HG03159 (cell line): ENCODE results near the gene MYOZ3.

Source experiments
- ATAC-seq: cut with Tn5 transposase; IDR thresholded peaks from one replicate; pipeline ENCODE4 v1.9.1; 2021; ENCODE audit warnings: mild to moderate bottlenecking, moderate library complexity; ENCODE audit not compliant: unreplicated experiment

MYOZ3 gene

DNA sequence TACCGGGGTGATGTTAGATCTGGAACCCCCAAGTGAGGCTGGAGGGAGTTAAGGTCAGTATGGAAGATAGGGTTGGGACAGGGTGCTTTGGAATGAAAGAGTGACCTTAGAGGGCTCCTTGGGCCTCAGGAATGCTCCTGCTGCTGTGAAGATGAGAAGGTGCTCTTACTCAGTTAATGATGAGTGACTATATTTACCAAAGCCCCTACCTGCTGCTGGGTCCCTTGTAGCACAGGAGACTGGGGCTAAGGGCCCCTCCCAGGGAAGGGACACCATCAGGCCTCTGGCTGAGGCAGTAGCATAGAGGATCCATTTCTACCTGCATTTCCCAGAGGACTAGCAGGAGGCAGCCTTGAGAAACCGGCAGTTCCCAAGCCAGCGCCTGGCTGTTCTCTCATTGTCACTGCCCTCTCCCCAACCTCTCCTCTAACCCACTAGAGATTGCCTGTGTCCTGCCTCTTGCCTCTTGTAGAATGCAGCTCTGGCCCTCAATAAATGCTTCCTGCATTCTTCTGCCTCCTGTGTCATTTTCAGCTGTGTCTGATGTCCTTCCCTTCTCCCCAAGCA, 2.3 kb upstream of the MYOZ3 start:
- ATAC-seq = no peak

DNA sequence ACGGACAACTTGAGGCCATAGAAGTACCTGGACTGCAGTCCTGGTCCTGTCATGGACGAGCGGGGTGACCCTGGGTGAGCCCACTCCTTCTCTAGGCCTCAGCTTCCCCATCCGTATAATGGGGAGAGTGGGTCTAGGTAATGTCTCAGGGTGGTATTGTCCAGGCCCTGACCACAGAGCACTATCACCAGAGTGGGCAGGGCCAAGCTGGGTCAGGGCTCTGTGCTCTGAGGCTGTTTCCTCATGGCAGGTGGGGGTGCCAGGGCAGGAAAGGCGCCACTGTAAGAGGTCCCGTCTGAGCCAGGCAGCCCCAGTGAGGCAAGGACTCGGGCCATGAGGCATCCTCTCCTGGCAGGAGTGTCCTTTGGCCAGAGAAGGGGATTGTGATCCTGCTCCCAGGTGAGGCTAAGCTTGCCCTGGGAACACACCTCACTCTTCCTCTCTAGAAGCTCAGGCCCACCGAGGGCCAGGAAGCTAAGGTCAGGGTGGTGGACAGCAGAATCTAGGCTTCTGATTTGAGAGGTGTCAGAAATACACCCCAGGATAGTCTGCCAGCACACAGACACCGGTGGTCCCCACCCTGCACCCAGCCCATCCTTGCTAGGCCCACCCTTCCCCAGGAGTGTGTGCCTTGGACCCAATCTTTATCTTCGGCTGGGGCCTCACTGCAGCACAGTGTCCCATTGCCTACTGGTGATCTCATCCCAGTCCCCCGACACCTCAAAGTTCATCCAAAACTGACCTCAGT, 1.5 kb upstream of the MYOZ3 start:
- no peak for ATAC-seq

DNA sequence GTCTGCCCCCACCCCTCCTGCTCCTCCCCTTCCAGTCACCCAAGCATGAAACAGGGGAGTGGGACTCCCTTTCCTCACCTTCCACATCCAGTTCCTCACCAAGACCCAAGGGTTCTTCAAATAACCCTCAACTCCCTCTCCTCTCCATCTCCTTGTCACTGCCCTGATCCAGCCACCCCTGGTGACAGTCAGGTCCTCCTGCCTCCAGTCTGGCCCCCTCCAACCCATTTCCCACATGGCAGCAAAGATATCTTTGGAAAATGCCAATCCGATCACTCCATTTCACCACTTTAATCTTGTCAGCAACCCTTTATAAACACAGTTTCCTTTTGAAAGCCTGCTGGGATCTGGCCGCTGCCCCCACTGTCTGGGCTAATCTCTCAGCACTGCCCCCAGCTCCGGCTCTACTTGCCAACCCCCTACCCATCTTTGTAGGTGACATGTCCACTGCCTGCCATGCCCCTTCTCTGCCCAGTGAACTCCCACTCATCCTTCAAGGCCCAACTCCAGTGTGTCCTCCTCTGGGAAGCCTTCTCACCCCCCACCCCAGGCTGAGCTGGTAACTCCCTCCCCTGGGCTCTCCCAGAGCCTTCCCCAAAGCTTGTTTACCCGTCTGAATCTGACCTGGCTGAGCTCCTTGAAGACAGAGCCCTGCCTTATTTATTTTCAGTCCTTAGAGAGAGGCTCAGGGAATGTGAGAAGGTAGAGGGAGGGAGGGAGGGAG, 781 bp upstream of the MYOZ3 start:
- ATAC-seq = no peak

GRCh38 chr5:150661821-150662596, 958 bp downstream of the MYOZ3 start:
- ATAC-seq = no peak

DNA sequence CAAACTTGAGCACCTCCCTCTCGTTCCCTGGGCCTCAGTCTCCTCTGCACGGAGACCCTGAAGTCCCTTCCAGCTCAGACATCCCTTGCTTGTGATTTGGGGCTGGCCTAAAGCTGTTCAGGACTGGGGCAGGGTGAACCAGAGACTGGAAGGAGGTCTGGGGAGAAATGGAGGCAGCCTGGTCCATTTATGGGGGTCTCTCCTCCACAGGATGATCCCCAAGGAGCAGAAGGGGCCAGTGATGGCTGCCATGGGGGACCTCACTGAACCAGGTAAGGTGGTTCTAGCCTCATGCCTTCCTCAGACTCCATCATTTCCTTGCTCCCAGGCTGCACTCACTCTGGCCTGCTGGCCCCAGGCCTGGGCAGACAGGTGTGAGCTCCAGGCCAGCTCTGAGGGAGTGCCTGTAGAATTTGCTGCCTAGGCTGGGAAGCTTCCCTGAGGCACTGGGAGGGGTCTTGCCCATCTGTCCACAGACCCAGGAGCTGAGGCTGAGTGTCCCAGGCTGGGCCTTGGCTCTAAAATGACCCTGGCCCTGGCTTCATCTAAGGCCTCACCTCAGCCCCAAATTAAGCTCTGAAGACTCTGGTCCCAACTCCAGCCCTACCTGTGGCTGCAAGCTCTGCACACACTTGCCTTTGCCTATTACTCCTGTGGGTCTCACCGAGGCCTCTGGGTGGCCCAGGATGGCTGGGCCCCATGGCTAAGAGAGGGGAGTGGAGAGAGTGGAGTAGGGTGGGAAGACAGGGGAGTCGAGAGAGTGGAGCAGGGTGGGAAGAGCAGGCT, 1.9 kb downstream of the MYOZ3 start:
- no peak for ATAC-seq

DNA sequence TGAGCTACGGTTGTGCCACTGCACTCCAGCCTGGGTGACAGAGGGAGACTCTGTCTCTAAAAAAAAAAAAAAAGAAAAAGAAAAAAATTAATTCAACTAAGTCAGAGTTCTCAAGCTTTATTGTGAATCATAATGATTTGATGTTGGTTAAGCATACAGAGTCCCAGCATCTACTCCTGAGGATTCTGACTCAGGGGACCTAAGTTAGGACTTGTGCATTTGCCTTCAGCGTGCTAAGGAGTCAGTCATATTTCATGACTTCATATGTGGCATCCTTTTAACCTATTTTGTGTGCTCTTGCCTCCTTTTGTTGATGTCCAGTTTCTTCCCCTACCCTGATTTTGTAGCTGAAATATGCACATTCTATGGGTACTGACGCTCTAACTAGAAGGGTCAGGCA, 2.9 kb downstream of the MYOZ3 start:
- ATAC-seq = no peak

GRCh38 chr5:150665044-150665443, 4.0 kb downstream of the MYOZ3 start:
- ATAC-seq = no peak

DNA sequence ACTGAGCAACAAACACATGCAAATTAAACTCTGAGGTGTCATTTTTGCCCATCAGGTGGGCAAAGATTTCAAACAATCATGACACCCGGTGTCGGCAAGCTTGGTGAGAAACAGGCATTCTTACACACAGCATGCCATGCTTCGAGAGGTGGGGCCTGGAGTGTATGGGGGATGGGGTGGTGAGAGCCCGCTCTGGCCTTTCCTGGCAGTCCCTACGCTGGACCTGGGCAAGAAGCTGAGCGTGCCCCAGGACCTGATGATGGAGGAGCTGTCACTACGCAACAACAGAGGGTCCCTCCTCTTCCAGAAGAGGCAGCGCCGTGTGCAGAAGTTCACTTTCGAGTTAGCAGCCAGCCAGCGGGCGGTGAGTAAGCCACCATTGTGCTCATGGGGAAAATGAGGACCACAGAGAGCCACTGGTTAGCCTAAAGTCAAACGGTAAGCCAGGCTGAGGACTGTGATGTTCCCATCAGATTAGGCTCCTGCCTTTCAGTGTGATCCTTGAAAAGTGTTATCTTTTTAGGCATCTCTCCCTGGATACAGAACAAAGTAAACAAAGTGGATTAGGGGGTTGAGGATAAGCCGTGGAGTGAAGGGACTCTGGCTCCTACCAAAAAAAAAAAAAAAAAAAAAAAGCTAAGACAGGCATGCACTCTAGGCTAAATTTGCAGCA, 9.4 kb downstream of the MYOZ3 start:
- no peak for ATAC-seq

GRCh38 chr5:150670948-150671310, 9.9 kb downstream of the MYOZ3 start:
- no peak for ATAC-seq

GRCh38 chr5:150671509-150672236, 10.6 kb downstream of the MYOZ3 start:
- peak; percentile 26 for ATAC-seq

GRCh38 chr5:150672237-150672883, 11.3 kb downstream of the MYOZ3 start:
- peak; percentile 43 for ATAC-seq

- ATAC-seq = no peak
Observed at GRCh38 chr5:150672884-150673275, 11.8 kb downstream of the MYOZ3 start.

- no peak for ATAC-seq
Observed at GRCh38 chr5:150674341-150674821, 13.3 kb downstream of the MYOZ3 start.

GRCh38 chr5:150675069-150675468, 14.0 kb downstream of the MYOZ3 start:
- ATAC-seq = no peak

DNA sequence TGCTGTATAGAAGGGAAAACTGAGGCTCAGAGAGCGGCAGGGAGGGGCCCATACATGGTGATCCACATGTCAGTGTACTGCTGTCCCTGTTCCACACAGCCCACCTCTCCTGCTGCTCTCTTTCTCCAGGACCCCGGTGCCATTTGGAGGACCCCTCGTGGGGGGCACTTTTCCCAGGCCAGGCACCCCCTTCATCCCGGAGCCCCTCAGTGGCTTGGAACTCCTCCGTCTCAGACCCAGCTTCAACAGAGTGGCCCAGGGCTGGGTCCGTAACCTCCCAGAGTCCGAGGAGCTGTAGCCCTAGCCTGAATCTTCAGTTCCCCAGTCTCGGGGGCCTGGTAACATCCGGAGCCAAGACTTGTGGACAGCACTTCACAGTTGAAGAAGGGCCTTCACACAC, 15.5 kb downstream of the MYOZ3 start:
- ATAC-seq = no peak

GRCh38 chr5:150689120-150689519, 28.1 kb downstream of the MYOZ3 start:
- no peak for ATAC-seq

DNA sequence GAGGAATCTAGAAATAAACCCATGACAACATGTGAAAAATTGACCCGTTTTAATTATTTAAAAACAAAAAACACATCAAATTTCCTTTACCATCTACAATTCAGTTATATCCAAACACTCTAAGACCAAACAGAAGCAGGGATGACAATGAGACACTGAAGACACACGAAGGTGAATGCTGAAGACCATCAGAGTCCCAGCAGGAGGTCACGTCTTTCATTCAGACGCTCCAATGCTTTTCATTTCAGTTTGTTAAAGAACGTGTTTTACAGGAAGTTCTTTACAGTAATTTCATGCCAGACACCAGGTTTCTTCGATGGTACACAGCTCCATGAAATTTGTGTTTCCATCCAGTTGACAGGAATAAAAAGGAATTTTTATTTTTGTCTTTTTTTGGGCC, 29.7 kb downstream of the MYOZ3 start:
- ATAC-seq = no peak

DNA sequence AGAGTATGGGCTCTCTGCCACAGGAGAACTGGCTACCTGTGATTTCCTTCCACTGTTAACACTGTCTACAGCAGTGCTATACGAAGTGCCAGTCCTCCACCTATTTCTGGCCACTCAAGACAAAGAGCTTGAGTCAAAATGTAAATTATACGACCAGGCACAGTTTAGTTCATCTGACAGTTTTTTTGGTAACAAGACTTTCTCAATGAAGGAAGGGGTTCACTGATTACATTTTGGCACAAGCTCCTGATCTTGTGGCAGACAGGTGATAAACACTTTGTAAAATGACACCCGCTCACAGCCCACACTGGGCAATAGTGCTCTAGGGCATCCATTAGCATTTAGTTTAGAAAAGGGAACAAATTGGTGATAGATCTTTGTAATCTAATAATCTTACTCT, 31.2 kb downstream of the MYOZ3 start:
- ATAC-seq = no peak

- ATAC-seq = no peak
Observed at GRCh38 chr5:150694612-150695011, 33.6 kb downstream of the MYOZ3 start.
